PC-9 (cell line): ENCODE results near the gene RAD23A. TPM values are rescaled to one million over a fixed set of nuclear protein-coding genes. Genes with fewer than 3 reads are reported as not detected.

Source experiments
- BruUV-seq: library from RNA; stranded (reverse); fragments of 400-500 nt; replicated peaks from 2 replicates; lab custom pipeline; 2021; lab: Mats Ljungman, UMichigan
- CTCF ChIA-PET: fragments of 300-600 bp; sonication (Branson Sonifier 250); formaldehyde crosslinking; loops from one replicate; lab custom pipeline; 2022; ENCODE audit warnings: antibody characterized with exemption; lab: Charles Lee
- POLR2A ChIA-PET: fragments of 300-600 bp; sonication (Branson Sonifier 250); formaldehyde crosslinking; loops from one replicate; lab custom pipeline; 2022; ENCODE audit warnings: antibody characterized with exemption; ENCODE audit not compliant: unreplicated experiment; lab: Charles Lee
- DNase-seq, 2 experiments: peaks; one replicate each; pipeline versions ENCODE4 v3.0.0 to v3.0.0-alpha.2; 2015 to 2022; ENCODE audit warnings: mixed read lengths in 1 of 2
- H2AFZ ChIP-seq: fragments of 200-600 bp; sonication (generic); 2 replicates; pipeline ENCODE4 v1.8.1; 2017; ENCODE audit warnings: antibody characterized with exemption
- H3F3A ChIP-seq: fragments of 200-600 bp; sonication (generic); 2 replicates; pipeline ENCODE4 v1.8.1; 2017; ENCODE audit warnings: antibody characterized with exemption, mild to moderate bottlenecking, low read depth; ENCODE audit not compliant: insufficient read depth
- H3K27ac ChIP-seq: fragments of 200-600 bp; sonication (generic); 2 replicates; pipeline ENCODE4 v1.6.1; 2016; ENCODE audit warnings: mixed run types
- H3K27me3 ChIP-seq: fragments of 200-600 bp; sonication (generic); 2 replicates; pipeline ENCODE4 v1.6.1; 2016; ENCODE audit warnings: low read depth, mixed run types; ENCODE audit not compliant: insufficient read depth
- H3K36me3 ChIP-seq: fragments of 200-600 bp; sonication (generic); 2 replicates; pipeline ENCODE4 v1.6.1; 2016; ENCODE audit warnings: low read depth, mixed run types
- H3K4me1 ChIP-seq: fragments of 200-600 bp; sonication (generic); replicated peaks from 2 replicates; pipeline ENCODE4 v1.6.1; 2016; ENCODE audit warnings: mixed run types; ENCODE audit not compliant: insufficient read depth
- H3K4me2 ChIP-seq: fragments of 200-600 bp; sonication (generic); 2 replicates; pipeline ENCODE4 v1.6.1; 2017; ENCODE audit warnings: mixed run types
- H3K4me3 ChIP-seq: fragments of 200-600 bp; sonication (generic); 2 replicates; pipeline ENCODE4 v1.6.1; 2016; ENCODE audit warnings: mixed run types
- H3K79me2 ChIP-seq: fragments of 200-600 bp; sonication (generic); 2 replicates; pipeline ENCODE4 v1.6.1; 2017; ENCODE audit warnings: low read depth, mixed run types
- H3K9me2 ChIP-seq: fragments of 200-600 bp; sonication (generic); 2 replicates; pipeline ENCODE4 v1.8.1; 2017; ENCODE audit warnings: mild to moderate bottlenecking; ENCODE audit not compliant: insufficient read depth
- H3K9me3 ChIP-seq: fragments of 200-600 bp; sonication (generic); 2 replicates; pipeline ENCODE4 v1.8.1; 2016; ENCODE audit warnings: low read depth; ENCODE audit not compliant: insufficient read depth
- H4K20me1 ChIP-seq: fragments of 200-600 bp; sonication (generic); 2 replicates; pipeline ENCODE4 v1.8.1; 2017; ENCODE audit not compliant: insufficient read depth
- CTCF ChIP-seq: fragments of 200-600 bp; sonication (generic); conservative IDR thresholded peaks from 2 replicates; pipeline ENCODE4 v1.6.1; 2017; ENCODE audit warnings: mixed run types, antibody characterized with exemption, mild to moderate bottlenecking, moderate library complexity
- EZH2 ChIP-seq: fragments of 200-600 bp; sonication (generic); IDR thresholded peaks from 2 replicates; pipeline ENCODE4 v1.8.0; 2017; ENCODE audit warnings: antibody characterized with exemption, low read depth
- intact Hi-C: fragments of 100-400 bp; cut with micrococcal nuclease; formaldehyde crosslinking; loops from one replicate; pipeline ENCODE4 v1.10.0; 2022; ENCODE audit not compliant: unreplicated experiment
- total RNA-seq: library from RNA; stranded (reverse); gene quantifications from 2 replicates; pipeline ENCODE4 v1.2.3, GENCODE V29; 2021

Gene RAD23A
- total RNA-seq, 1 experiment from 2014 or later = 186 TPM

GRCh38 chr19:12997967-12998940 is 52.6 kb downstream of the RAD23A start:
- Histone ChIP-seq H3K9me2 (no peaks in the 10 kb centered on the region), H3K36me3 (no peaks in the 10 kb centered on the region), H3K27ac (no peak overlapping the region), H3K27me3 (peaks cover 27% of the 10 kb centered on the region), H4K20me1 (no peaks in the 10 kb centered on the region; the same call in 1 of the 2 replicates), H3K4me1 (peaks cover 5% of the 10 kb centered on the region; the same call in 1 of the 2 replicates), H3K9me3 (no peaks in the 10 kb centered on the region), H2AFZ (no peak overlapping the region), H3K4me2 (no peak overlapping the region), H3F3A (peaks cover 23% of the 10 kb centered on the region; the same call in 1 of the 2 replicates), H3K79me2 (no peaks in the 10 kb centered on the region), H3K4me3 (no peak overlapping the region)
- TF ChIP-seq CTCF (no peak), EZH2 (no peak)
- TSS peak; percentile 34 for BruUV-seq
- intact Hi-C loops = no loop called here
- CTCF ChIA-PET = no interaction called here
- POLR2A ChIA-PET = no interaction called here
- no peak for DNase-seq

DNA sequence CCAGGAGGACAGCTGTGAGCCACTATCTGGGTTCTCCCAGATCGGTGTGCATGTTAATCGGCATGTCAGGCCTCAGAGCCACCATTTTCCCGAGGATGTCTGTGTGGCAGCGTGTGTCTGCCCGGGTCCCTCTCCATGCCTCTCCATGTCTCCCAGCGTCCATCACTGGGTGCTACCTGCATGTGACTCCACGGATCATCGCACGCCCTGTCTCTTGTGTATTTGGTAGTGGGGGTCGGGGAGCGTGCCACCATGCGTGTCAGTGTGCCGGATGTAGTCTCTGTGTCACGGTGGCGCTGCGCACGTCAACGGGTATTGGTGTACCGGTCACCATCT is 55.5 kb downstream of the RAD23A start:
- Histone ChIP-seq H3K4me2 (no peak overlapping the region), H3K27me3 (peaks cover 12% of the 10 kb centered on the region; the same call in 1 of the 2 replicates), H3K4me3 (no peak overlapping the region), H4K20me1 (no peaks in the 10 kb centered on the region; the same call in 1 of the 2 replicates), H3K9me3 (no peaks in the 10 kb centered on the region), H3K4me1 (no peaks in the 10 kb centered on the region), H3F3A (peaks cover 6% of the 10 kb centered on the region; the same call in 1 of the 2 replicates), H3K36me3 (no peaks in the 10 kb centered on the region), H3K9me2 (no peaks in the 10 kb centered on the region), H3K79me2 (no peaks in the 10 kb centered on the region), H3K27ac (no peak overlapping the region), H2AFZ (no peak overlapping the region)
- DNase-seq = no peak
- ChIA-PET POLR2A (no interaction called here), CTCF (interaction anchor here (0.6 kb wide), 1 partner anchor 13 kb away, joined by 7 read pairs; no protein-coding TSS in a partner anchor)
- TF ChIP-seq CTCF (no peak), EZH2 (no peak)
- BruUV-seq = no TSS peak
- intact Hi-C loops = no loop called here

DNA sequence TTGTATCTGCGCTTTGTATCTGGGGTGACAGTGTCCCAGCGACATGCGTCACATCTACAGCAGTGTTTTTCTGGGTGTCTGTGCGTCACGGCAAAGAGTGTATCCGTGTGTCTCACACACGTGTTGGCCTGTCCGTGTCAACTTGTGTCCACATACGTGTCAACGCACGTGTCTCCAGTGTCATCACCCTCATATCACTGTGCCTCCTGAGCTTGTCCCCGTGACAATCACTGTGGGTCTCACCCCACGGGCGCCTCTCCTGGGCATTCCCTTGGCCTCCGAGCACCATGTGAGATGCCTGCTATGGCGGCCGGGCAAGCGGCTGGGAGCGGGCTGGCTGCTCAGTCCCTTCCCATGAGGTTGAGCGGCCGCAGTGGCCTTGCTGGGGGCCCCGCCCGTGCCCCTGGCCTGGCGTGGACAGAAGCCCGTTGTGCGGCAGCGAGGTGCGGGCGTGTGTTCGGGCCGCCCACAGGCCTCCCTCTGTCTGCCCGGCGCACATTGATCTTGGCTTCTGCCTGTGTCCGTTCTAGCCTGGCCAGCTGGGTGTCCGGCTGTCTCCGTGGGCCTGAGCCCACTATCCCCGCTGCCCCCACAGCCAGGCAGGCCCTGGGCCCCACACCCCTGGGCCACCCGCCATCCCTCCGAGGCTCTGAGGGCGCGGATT is 56.0 kb downstream of the RAD23A start:
- BruUV-seq = no TSS peak
- intact Hi-C loops = no loop called here
- Histone ChIP-seq H3K4me2 (no peak overlapping the region), H3K36me3 (no peaks in the 10 kb centered on the region), H3K9me2 (no peaks in the 10 kb centered on the region), H3K4me3 (no peak overlapping the region), H4K20me1 (no peaks in the 10 kb centered on the region; the same call in 1 of the 2 replicates), H3K9me3 (no peaks in the 10 kb centered on the region), H3K79me2 (no peaks in the 10 kb centered on the region), H3F3A (peaks cover 6% of the 10 kb centered on the region; the same call in 1 of the 2 replicates), H3K27ac (no peak overlapping the region), H3K27me3 (peaks cover 7% of the 10 kb centered on the region; the same call in 1 of the 2 replicates), H2AFZ (no peak overlapping the region), H3K4me1 (no peaks in the 10 kb centered on the region)
- ChIA-PET CTCF (no interaction called here), POLR2A (no interaction called here)
- no peak for DNase-seq
- TF ChIP-seq EZH2 (no peak), CTCF (no peak)
